ENCODE results near the gene TOR1AIP2.

TOR1AIP2 gene

GRCh38 chr1:179911812-179912211 is 34.2 kb upstream of the TOR1AIP2 start:
- H3K27me3 ChIP-seq (ENCODE audit: insufficient read depth, low read length, poor library complexity) = no peaks in the 10 kb centered on the region
- no peaks in the 10 kb centered on the region for H3K4me1 ChIP-seq (ENCODE audit: insufficient read depth, low read length)
- H3K36me3 ChIP-seq (ENCODE audit: insufficient read depth, low read length) = peaks cover 78% of the 10 kb centered on the region
- DNase-seq (no peak), ATAC-seq (ENCODE audit: insufficient read depth, low read depth) (no peak)
- H4K20me1 ChIP-seq (ENCODE audit: insufficient read depth, low read length) = no peaks in the 10 kb centered on the region
- no peak overlapping the region for H3K4me3 ChIP-seq (ENCODE audit: low read depth in 1 of 2, low read length in 2 of 2)
- no peak overlapping the region for H3K4me2 ChIP-seq (ENCODE audit: insufficient read depth, low read length)
- no peaks in the 10 kb centered on the region for H3K79me2 ChIP-seq (ENCODE audit: insufficient read depth, low read length)
- H3K9ac ChIP-seq (ENCODE audit: low read depth, low read length) = no peak overlapping the region
- H3K9me3 ChIP-seq (ENCODE audit: insufficient read depth, low read length, severe bottlenecking) = no peaks in the 10 kb centered on the region
- no peak overlapping the region for H3K27ac ChIP-seq (ENCODE audit: low read length)
- TF ChIP-seq EZH2 (IDR thresholded peaks at IDR 0.05; ENCODE audit: borderline replicate concordance, low read depth, low read length, severe bottlenecking) = no peak
- TF ChIP-seq, protein P1, sequence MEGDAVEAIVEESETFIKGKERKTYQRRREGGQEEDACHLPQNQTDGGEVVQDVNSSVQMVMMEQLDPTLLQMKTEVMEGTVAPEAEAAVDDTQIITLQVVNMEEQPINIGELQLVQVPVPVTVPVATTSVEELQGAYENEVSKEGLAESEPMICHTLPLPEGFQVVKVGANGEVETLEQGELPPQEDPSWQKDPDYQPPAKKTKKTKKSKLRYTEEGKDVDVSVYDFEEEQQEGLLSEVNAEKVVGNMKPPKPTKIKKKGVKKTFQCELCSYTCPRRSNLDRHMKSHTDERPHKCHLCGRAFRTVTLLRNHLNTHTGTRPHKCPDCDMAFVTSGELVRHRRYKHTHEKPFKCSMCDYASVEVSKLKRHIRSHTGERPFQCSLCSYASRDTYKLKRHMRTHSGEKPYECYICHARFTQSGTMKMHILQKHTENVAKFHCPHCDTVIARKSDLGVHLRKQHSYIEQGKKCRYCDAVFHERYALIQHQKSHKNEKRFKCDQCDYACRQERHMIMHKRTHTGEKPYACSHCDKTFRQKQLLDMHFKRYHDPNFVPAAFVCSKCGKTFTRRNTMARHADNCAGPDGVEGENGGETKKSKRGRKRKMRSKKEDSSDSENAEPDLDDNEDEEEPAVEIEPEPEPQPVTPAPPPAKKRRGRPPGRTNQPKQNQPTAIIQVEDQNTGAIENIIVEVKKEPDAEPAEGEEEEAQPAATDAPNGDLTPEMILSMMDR (IDR thresholded peaks at IDR 0.05; ENCODE audit: borderline replicate concordance, extremely low read depth, low read length, poor library complexity, severe bottlenecking) = no peak
- no peak overlapping the region for H2AFZ ChIP-seq (ENCODE audit: low read depth, low read length)

GRCh38 chr1:179910934-179911333 is 33.3 kb upstream of the TOR1AIP2 start:
- no peak for ATAC-seq (ENCODE audit: insufficient read depth, low read depth)

DNA sequence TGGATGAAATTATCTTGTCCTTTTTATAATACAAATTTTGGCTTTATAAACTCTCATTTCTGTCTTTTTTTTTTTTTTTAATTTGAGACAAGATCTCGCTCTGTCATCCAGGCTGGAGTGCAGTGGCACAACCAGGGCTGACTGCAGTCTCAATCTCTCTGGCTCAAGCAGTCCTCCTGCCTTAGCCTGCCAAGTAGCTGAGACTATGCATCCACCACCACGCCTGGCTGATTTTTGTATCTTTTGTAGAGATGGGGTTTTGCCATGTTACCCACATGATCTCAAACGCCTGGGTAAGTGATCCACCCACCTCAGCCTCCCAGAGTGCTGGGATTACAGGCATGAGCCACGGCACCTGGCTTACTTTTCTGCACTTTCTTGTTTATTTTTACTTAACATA is 12.0 kb upstream of the TOR1AIP2 start:
- H2AFZ ChIP-seq (ENCODE audit: low read depth, low read length) = no peak overlapping the region
- H3K79me2 ChIP-seq (ENCODE audit: insufficient read depth, low read length) = peaks cover 54% of the 10 kb centered on the region
- no peaks in the 10 kb centered on the region for H3K27me3 ChIP-seq (ENCODE audit: insufficient read depth, low read length, poor library complexity)
- H3K4me2 ChIP-seq (ENCODE audit: insufficient read depth, low read length) = no peak overlapping the region
- no peaks in the 10 kb centered on the region for H3K9me3 ChIP-seq (ENCODE audit: insufficient read depth, low read length, severe bottlenecking)
- H3K9ac ChIP-seq (ENCODE audit: low read depth, low read length) = no peak overlapping the region
- no peak overlapping the region for H3K4me3 ChIP-seq (ENCODE audit: low read depth in 1 of 2, low read length in 2 of 2)
- TF ChIP-seq EZH2 (IDR thresholded peaks at IDR 0.05; ENCODE audit: borderline replicate concordance, low read depth, low read length, severe bottlenecking) = no peak
- TF ChIP-seq, protein P1 (IDR thresholded peaks at IDR 0.05; ENCODE audit: borderline replicate concordance, extremely low read depth, low read length, poor library complexity, severe bottlenecking) = no peak
- no peak overlapping the region for H3K27ac ChIP-seq (ENCODE audit: low read length)
- peaks cover 75% of the 10 kb centered on the region for H3K36me3 ChIP-seq (ENCODE audit: insufficient read depth, low read length)
- no peak for ATAC-seq (ENCODE audit: insufficient read depth, low read depth)
- peaks cover 3% of the 10 kb centered on the region; the same call in 1 of the 2 replicates for H4K20me1 ChIP-seq (ENCODE audit: insufficient read depth, low read length)
- no peak for DNase-seq
- peaks cover 20% of the 10 kb centered on the region for H3K4me1 ChIP-seq (ENCODE audit: insufficient read depth, low read length)

More at GRCh38 chr1:179910934-179911333, 33.3 kb upstream of the TOR1AIP2 start:
- Histone ChIP-seq H3K4me3 (ENCODE audit: low read depth in 1 of 2, low read length in 2 of 2) (no peak overlapping the region), H3K79me2 (ENCODE audit: insufficient read depth, low read length) (no peaks in the 10 kb centered on the region), H3K4me2 (ENCODE audit: insufficient read depth, low read length) (no peak overlapping the region), H4K20me1 (ENCODE audit: insufficient read depth, low read length) (no peaks in the 10 kb centered on the region), H3K9me3 (ENCODE audit: insufficient read depth, low read length, severe bottlenecking) (no peaks in the 10 kb centered on the region), H3K36me3 (ENCODE audit: insufficient read depth, low read length) (peaks cover 76% of the 10 kb centered on the region), H3K9ac (ENCODE audit: low read depth, low read length) (no peak overlapping the region), H3K27me3 (ENCODE audit: insufficient read depth, low read length, poor library complexity) (no peaks in the 10 kb centered on the region), H2AFZ (ENCODE audit: low read depth, low read length) (no peak overlapping the region), H3K4me1 (ENCODE audit: insufficient read depth, low read length) (no peaks in the 10 kb centered on the region), H3K27ac (ENCODE audit: low read length) (no peak overlapping the region)
- TF ChIP-seq, protein P1 (IDR thresholded peaks at IDR 0.05; ENCODE audit: borderline replicate concordance, extremely low read depth, low read length, poor library complexity, severe bottlenecking) = no peak
- no peak for DNase-seq

GRCh38 chr1:179888071-179888470 is 10.5 kb upstream of the TOR1AIP2 start:
- Histone ChIP-seq H3K4me1 (ENCODE audit: insufficient read depth, low read length) (peaks cover 33% of the 10 kb centered on the region), H3K27ac (ENCODE audit: low read length) (no peak overlapping the region), H3K36me3 (ENCODE audit: insufficient read depth, low read length) (peaks cover 67% of the 10 kb centered on the region), H3K4me3 (ENCODE audit: low read depth in 1 of 2, low read length in 2 of 2) (no peak overlapping the region), H3K9me3 (ENCODE audit: insufficient read depth, low read length, severe bottlenecking) (no peaks in the 10 kb centered on the region), H2AFZ (ENCODE audit: low read depth, low read length) (no peak overlapping the region), H3K4me2 (ENCODE audit: insufficient read depth, low read length) (peak overlapping the region; percentile 21; the same call in 1 of the 2 replicates), H3K27me3 (ENCODE audit: insufficient read depth, low read length, poor library complexity) (no peaks in the 10 kb centered on the region), H3K9ac (ENCODE audit: low read depth, low read length) (no peak overlapping the region), H3K79me2 (ENCODE audit: insufficient read depth, low read length) (peaks cover 69% of the 10 kb centered on the region), H4K20me1 (ENCODE audit: insufficient read depth, low read length) (peaks cover 3% of the 10 kb centered on the region; the same call in 1 of the 2 replicates)
- no peak for TF ChIP-seq EZH2 (IDR thresholded peaks at IDR 0.05; ENCODE audit: borderline replicate concordance, low read depth, low read length, severe bottlenecking)
- TF ChIP-seq, protein P1 (IDR thresholded peaks at IDR 0.05; ENCODE audit: borderline replicate concordance, extremely low read depth, low read length, poor library complexity, severe bottlenecking) = no peak
- DNase-seq (no peak), ATAC-seq (ENCODE audit: insufficient read depth, low read depth) (no peak)
